Ectodermal cell (in vitro differentiated cells): Measurements from ENCODE around the gene GRIP2.

Experiments used
- H3K27ac ChIP-seq: 2 replicates; pipeline ENCODE4 v1.7.0; 2013; ENCODE audit warnings: mild to moderate bottlenecking, low read depth, low read length; ENCODE audit not compliant: insufficient read depth, poor library complexity, severe bottlenecking
- H3K27me3 ChIP-seq: 2 replicates; pipeline ENCODE4 v1.7.0; 2013; ENCODE audit warnings: mild to moderate bottlenecking, low read length; ENCODE audit not compliant: insufficient read depth, control insufficient read depth, poor library complexity, severe bottlenecking
- H3K36me3 ChIP-seq: one replicate; pipeline ENCODE4 v1.7.0; 2013; ENCODE audit warnings: low read length; ENCODE audit not compliant: control insufficient read depth, insufficient read depth
- H3K4me1 ChIP-seq: one replicate; pipeline ENCODE4 v1.7.0; 2013; ENCODE audit warnings: low read length; ENCODE audit not compliant: control insufficient read depth, insufficient read depth
- H3K4me3 ChIP-seq: 2 replicates; pipeline ENCODE4 v1.7.0; 2013; ENCODE audit warnings: low read depth, low read length, control low read depth; ENCODE audit not compliant: insufficient read depth
- H3K9me3 ChIP-seq: 2 replicates; pipeline ENCODE4 v1.7.0; 2013; ENCODE audit warnings: mild to moderate bottlenecking, low read length, moderate library complexity; ENCODE audit not compliant: control insufficient read depth
- WGBS, 2 experiments: methylation state at CpG; one replicate each; pipeline ENCODE4 v1.1.7; 2013; ENCODE audit warnings: missing lambda C conversion rate in 2 of 2; 5-methylcytosine and 5-hydroxymethylcytosine counted together

GRIP2 gene

DNA sequence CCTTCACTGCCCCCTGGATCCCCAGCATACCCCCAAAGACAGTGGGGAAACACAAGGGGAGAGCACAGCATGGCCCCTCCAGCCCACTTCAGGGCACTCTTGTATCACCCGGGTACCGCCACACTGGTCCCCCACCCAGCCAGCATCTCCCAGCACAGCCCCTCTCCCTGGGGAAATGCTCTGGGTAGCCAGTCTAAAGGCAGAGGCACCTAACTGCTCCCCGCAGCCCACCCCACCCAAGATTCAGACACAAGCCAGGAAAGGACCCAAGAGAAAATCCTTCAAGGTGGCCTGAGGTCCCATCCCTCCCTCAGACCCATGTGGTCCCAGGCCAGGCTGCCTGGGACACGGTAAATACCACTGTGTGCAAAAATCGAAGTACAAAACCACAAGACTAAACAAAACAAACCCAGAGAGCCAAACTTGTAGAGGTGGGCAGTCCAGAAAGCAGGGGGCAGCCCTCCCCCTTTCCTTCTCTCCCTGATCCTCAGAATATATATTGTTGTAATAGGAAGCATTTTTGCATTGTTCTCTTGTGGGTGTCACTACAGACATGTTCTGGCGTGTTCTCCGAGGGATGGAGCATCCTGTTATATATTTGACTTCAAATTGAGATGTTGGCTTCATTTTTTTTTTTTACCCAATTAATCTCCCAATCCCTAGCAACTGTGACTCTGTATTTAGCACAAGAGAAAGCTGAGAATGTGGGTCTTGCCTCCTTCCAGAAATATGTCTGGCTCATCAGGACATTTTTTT is 51.7 kb downstream of the GRIP2 start:
- Histone ChIP-seq H3K36me3 (peaks cover 14% of the 10 kb centered on the region), H3K27me3 (no peaks in the 10 kb centered on the region), H3K4me3 (no peak overlapping the region), H3K4me1 (no peaks in the 10 kb centered on the region), H3K27ac (no peak overlapping the region), H3K9me3 (no peaks in the 10 kb centered on the region)
- WGBS, 2 experiments = 87 to 91% methylated on average over 5 to 7 of the region's 7 CpGs

DNA sequence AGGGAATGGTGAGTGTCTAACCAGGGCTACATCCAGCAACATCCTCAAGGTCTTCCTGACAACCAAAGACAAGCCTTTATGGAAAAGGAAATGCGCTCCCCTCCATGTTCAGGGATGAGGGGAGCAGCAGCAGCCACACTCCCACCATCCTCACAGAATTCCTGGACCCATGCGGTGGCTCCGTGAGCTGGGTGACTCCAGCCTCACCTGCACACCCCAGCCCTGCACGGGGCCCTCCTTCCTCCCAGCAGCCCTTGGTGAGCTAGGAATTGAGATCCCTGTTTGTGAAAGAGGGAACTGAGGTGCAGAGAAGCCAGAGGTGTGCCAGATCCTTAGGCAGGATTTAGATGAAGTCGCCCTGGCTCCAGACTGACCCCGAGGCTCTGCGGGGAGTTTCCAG is 52.3 kb downstream of the GRIP2 start:
- Histone ChIP-seq H3K36me3 (peaks cover 14% of the 10 kb centered on the region), H3K27ac (no peak overlapping the region), H3K27me3 (no peaks in the 10 kb centered on the region), H3K4me3 (no peak overlapping the region), H3K9me3 (no peaks in the 10 kb centered on the region), H3K4me1 (no peaks in the 10 kb centered on the region)
- 92 to 96% methylated on average over 7 of the region's 7 CpGs for WGBS, 2 experiments

DNA sequence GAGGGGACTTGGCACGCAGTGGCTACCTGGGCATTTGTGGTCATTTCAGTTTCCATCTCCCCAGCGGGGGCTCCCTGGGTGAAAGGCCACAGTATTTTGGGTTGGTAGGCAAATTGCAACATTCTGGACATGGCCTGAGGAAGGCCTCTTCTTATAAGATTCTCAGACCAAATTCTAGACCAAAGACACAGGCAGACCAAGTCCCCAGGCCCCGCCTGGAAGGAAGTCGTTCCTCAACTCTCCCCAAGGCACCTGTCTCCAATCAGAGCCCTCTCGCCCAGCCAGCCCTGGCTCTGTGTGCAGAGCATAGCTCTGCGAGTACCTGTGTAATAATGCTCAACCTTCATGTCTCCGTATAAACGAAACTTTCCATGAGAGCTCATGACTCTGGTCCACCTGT is 53.1 kb downstream of the GRIP2 start:
- H3K9me3 ChIP-seq = no peaks in the 10 kb centered on the region
- H3K27me3 ChIP-seq = no peaks in the 10 kb centered on the region
- no peak overlapping the region for H3K4me3 ChIP-seq
- no peaks in the 10 kb centered on the region for H3K4me1 ChIP-seq
- H3K27ac ChIP-seq = no peak overlapping the region
- peaks cover 14% of the 10 kb centered on the region for H3K36me3 ChIP-seq
- 94 to 97% methylated on average over 8 of the region's 8 CpGs for WGBS, 2 experiments

DNA sequence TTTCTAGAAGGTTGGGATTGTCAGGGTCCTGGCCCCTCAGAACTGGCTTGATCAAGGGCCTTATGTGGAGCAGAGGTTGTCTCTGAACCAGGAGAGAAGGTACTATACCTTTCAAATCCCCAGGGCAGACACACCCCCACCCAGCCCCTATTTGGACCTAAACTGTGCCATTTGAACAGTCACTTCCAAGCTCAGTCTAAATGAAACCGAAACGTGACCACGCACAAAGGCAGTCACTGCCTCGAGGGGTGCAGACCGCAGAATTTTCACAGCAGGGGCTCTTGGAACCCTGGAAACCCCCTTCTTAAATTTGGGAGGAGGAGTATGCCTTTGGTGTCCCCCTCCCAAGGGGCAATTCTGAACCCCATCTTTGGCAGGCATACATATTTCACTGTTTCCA is 53.7 kb downstream of the GRIP2 start:
- WGBS, 2 experiments = 93 to 96% methylated on average over 5 of the region's 5 CpGs

DNA sequence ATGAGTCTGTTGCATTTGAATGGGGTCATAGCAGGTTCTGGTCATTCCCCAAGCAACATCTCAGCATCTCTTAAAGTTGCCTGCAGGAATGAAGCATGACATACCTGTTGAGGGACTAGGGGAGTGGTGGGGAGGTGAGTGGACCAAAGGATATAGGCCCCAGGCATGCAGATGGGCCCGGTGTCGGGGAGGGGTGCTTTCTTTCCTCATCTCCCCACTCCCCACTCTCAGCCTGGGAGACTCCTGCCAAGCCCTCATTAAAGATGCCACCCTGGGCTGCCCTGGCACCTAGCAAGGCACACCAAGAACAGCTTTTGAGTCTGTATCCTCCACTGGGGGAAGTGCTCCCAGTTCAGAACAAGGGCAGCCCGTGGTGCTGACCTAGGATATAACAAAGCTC is 54.2 kb downstream of the GRIP2 start:
- Histone ChIP-seq H3K4me3 (no peak overlapping the region), H3K9me3 (no peaks in the 10 kb centered on the region)
- 86 to 97% methylated on average over 3 of the region's 3 CpGs for WGBS, 2 experiments

More for the DNA sequence above, 53.7 kb downstream of the GRIP2 start:
- H3K36me3 ChIP-seq = peaks cover 14% of the 10 kb centered on the region
- no peaks in the 10 kb centered on the region for H3K27me3 ChIP-seq
- H3K4me1 ChIP-seq = no peaks in the 10 kb centered on the region
- no peak overlapping the region for H3K27ac ChIP-seq
- no peak overlapping the region for H3K4me3 ChIP-seq
- H3K9me3 ChIP-seq = no peaks in the 10 kb centered on the region

DNA sequence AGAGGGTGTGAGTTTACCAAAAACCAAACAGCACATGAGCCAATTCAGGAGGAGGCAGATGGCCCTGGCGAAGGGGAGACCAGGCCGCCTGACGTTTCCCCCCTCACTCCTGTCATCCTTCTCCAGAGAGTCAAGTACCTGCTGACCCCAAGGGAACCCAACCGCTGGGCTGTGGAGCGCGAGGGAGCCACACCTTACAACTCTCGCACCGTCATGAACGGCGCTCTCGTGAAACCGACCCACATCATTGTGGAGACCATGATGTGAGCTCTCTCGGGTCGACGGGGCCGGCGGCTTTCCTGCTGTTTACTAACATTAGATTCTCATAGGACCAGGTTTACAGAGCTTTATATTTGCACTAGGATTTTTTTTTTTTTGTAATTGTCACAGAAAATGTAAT is 55.4 kb downstream of the GRIP2 start:
- Histone ChIP-seq H3K4me1 (no peaks in the 10 kb centered on the region), H3K4me3 (no peak overlapping the region), H3K9me3 (no peaks in the 10 kb centered on the region), H3K27ac (no peak overlapping the region), H3K36me3 (peaks cover 14% of the 10 kb centered on the region), H3K27me3 (no peaks in the 10 kb centered on the region)
- WGBS, 2 experiments = 94 to 95% methylated on average over 17 of the region's 17 CpGs

More for the DNA sequence above, 54.2 kb downstream of the GRIP2 start:
- H3K27me3 ChIP-seq = no peaks in the 10 kb centered on the region
- H3K36me3 ChIP-seq = peaks cover 14% of the 10 kb centered on the region
- no peaks in the 10 kb centered on the region for H3K4me1 ChIP-seq
- H3K27ac ChIP-seq = no peak overlapping the region

DNA sequence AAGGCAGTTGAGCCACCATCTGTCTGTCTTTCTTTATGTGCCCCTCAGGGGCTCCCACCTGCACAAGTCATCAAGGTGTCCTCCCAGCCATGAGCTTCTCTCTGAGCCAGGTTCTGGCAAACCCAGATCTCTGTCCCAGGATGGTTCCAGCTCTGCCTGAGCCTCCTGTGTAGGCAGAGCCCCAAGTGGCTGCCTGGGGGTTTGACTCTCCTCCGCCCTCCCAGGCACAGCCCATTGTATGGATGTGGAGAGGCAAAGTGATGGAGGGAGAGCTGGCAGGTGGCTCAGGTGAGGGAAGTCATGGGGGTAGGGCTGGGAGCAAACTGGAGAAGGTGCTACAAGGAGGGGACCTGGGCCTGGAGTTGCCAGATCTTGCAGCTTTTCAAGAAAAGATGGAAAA is 56.9 kb downstream of the GRIP2 start:
- no peaks in the 10 kb centered on the region for H3K4me1 ChIP-seq
- WGBS, 2 experiments = 88 to 95% methylated on average over 1 of the region's 1 CpG
- H3K9me3 ChIP-seq = no peaks in the 10 kb centered on the region
- no peak overlapping the region for H3K4me3 ChIP-seq
- no peak overlapping the region for H3K27ac ChIP-seq
- peaks cover 20% of the 10 kb centered on the region for H3K36me3 ChIP-seq
- H3K27me3 ChIP-seq = no peaks in the 10 kb centered on the region

DNA sequence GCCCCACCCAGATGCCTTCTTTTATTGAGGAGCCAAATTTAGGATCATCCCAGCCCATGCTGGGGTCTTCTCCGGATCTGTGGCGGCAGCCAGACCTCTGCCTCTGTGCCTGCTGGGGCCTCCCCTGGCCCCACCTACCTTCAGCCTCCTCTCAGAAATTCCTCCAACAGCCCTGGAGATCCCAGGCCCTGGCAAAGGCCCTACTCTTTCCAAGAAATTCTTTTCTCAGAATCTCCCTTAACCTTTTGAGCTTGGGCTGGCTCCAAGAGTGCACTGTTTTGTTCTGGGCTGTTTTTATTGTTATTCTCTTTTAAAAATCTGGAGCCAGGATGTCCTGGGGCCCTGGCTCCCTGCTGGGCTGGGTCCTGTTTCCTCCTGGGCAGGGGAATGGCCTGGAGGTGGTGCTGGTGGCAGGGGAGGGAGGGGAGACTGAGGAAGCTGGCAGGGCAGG is 57.8 kb downstream of the GRIP2 start:
- no peak overlapping the region for H3K4me3 ChIP-seq
- H3K36me3 ChIP-seq = peaks cover 25% of the 10 kb centered on the region
- no peaks in the 10 kb centered on the region for H3K9me3 ChIP-seq
- 64 to 68% methylated on average over 2 of the region's 2 CpGs for WGBS, 2 experiments
- no peaks in the 10 kb centered on the region for H3K4me1 ChIP-seq
- no peak overlapping the region for H3K27ac ChIP-seq
- H3K27me3 ChIP-seq = no peaks in the 10 kb centered on the region

DNA sequence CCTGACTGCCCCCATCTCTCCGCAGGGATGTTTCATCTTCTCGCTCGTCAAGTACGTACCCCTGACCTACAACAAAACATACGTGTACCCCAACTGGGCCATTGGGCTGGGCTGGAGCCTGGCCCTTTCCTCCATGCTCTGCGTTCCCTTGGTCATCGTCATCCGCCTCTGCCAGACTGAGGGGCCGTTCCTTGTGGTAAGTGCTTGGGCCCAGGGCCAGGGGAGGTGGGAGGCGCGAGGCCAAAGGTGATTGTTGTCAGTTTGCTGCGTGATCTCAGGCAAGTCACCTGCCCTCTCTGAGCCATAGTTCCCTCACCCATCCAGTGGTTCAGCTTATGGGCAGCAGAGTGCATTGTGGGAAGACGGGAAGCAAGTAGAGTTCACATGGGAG is 58.5 kb downstream of the GRIP2 start:
- H3K4me3 ChIP-seq = no peak overlapping the region
- no peaks in the 10 kb centered on the region for H3K27me3 ChIP-seq
- WGBS, 2 experiments = 95 to 96% methylated on average over 13 of the region's 13 CpGs
- no peaks in the 10 kb centered on the region for H3K9me3 ChIP-seq
- H3K4me1 ChIP-seq = no peaks in the 10 kb centered on the region
- no peak overlapping the region for H3K27ac ChIP-seq
- peaks cover 25% of the 10 kb centered on the region for H3K36me3 ChIP-seq

DNA sequence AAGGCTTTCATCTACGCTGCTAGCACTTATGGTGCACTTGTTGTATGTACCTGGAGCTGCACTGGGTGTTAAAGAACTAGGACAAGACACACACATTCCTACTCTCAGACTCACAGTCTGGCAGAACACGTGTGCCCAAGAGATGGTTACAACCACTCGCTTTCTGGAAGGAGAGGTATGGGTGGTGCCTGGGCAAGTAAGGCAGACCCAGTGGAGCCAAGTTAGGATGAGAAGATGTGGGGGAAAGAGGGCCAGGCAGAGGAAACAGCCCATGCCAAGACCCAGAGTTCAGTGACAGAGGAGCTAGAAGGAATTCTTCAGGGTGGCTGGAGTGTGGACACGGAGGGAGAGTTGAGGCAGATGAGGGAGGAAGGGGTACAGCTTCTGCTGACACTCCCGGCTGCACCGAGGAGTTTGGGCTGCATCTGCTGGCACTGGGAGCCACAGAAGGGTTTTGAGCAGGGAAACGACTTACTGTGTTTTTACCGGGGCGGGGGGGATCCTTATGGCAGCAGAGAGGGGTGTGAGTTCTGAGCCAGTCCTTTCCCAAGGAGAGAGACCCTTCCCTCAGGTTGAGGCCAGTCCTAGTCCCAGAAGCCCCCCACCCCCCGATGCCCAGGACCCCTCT is 59.0 kb downstream of the GRIP2 start:
- Histone ChIP-seq H3K27ac (no peak overlapping the region), H3K36me3 (peaks cover 25% of the 10 kb centered on the region), H3K9me3 (no peaks in the 10 kb centered on the region), H3K4me1 (no peaks in the 10 kb centered on the region), H3K4me3 (no peak overlapping the region), H3K27me3 (no peaks in the 10 kb centered on the region)
- WGBS, 2 experiments = 95 to 96% methylated on average over 10 of the region's 10 CpGs
